Raji (cell line): ENCODE data around the gene RAE1.

Experiments used
- POLR2A ChIP-seq: IDR thresholded peaks from 2 replicates; pipeline ENCODE4 v1.6.1; 2011; ENCODE audit warnings: low read depth, low read length, control low read depth; ENCODE audit not compliant: insufficient read depth

Gene RAE1

DNA sequence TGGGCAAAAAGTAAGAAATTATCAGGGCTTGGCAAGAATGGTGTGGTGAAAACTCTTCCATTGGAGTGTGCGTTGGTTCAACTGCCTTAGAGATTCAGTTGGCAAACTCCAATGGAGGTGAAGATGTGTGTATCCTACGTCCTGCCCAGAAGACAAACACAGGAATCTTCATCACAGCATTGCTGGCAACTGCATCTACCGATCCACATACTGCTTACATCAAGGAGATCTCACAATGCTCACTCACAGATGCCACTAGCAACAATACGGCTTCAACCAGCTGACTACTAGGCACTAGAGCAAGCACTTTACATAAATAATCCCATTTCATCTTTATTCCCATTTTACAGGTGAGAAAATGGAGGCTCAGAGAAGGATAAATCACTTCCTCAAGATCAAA lies 31.5 kb upstream of the RAE1 start:
- TF ChIP-seq POLR2A: no peak

DNA sequence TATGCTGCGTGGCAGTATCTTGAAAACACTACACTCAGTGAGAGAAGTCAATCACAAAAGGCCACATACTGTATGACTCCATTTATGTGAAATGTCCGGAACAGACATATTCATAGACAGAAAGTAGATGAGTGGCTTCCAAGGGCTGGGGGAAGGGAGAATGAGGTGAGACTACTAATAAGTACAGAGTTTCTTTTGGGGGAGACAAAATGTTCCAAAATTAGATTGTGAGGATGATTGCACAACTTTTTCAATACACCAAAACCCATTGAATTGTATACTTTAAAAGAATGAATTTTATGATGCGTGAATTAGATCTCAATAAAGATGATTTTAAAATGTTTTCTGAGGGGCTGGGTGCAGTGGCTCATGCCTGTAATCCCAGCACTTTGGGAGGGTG lies 30.7 kb upstream of the RAE1 start:
- no peak for TF ChIP-seq POLR2A

- TF ChIP-seq POLR2A: no peak
Measured at GRCh38 chr20:57321142-57321541, 29.9 kb upstream of the RAE1 start.

DNA sequence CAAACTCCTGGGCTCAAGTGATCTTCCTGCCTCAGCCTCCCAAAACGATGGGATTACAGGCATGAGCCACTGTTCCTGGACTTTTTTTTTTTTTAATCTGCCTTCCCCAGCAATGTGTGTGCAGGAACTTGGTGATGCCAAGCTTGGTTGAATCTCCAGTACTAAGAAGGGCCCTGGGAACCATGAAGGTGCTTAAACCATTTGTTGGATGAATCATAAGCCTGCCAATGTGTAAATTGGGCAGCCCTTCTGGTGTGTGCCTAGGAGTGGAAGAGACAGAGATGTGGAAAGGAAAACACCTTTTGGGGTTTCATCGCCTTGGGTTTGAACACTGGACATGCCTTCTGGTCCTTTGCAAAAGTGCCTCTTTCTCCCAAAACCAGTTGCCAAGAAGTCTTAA lies 28.6 kb upstream of the RAE1 start:
- no peak for TF ChIP-seq POLR2A

DNA sequence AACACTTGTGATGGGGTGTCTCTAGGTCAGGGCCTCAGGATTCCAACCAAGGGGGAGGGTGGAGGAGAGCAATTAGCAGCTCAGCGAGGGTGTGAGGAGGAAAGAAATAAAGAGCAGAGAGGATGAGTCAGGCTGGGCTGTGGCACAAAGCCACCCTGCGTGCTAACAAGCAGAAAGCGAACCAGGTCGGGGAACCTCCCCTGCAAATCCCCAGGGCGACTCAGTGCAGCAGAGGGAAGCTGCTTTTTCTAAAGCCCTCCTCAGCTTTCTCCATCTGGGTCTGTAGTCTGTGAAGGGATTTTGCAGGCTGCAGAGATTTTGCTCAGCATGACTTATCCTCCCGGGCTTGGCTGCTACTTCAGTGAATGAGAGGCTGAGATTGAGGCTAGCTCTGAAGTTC lies 28.0 kb upstream of the RAE1 start:
- TF ChIP-seq POLR2A: no peak

- TF ChIP-seq POLR2A: no peak
Measured at GRCh38 chr20:57325632-57326356, 25.3 kb upstream of the RAE1 start.

GRCh38 chr20:57326667-57327455 lies 24.2 kb upstream of the RAE1 start:
- TF ChIP-seq POLR2A: no peak

- no peak for TF ChIP-seq POLR2A
Measured at GRCh38 chr20:57327820-57328219, 23.2 kb upstream of the RAE1 start.

- TF ChIP-seq POLR2A: no peak
Measured at GRCh38 chr20:57329608-57330221, 21.3 kb upstream of the RAE1 start, which contains the start of gene SPO11. TSS of gene SPO11 (plus strand) at chr20:57329803. CDS start at chr20:57329868, 65 bp downstream.

DNA sequence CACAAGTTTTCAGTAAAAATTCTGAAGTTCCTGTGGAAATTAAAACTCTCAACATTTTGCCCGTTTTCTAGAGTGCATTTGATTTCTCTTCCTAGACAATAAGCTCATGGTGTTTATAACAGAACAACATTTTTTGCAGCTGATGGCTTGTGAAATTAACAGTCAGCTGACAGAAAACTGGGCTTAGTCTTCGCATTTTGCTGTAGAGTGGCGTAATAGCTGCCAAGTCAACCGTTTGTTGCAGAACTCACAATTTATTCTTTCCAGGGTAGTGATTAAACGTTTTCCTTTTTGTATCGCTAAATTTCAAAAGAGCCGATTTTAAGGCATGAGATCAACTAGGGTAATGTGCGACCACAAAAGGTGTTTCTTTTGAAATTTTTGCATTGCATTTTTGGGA lies 20.1 kb upstream of the RAE1 start:
- no peak for TF ChIP-seq POLR2A

GRCh38 chr20:57332105-57333089 lies 18.7 kb upstream of the RAE1 start:
- no peak for TF ChIP-seq POLR2A

GRCh38 chr20:57335392-57335791 lies 15.7 kb upstream of the RAE1 start:
- no peak for TF ChIP-seq POLR2A

GRCh38 chr20:57341663-57342062 lies 9.4 kb upstream of the RAE1 start:
- no peak for TF ChIP-seq POLR2A

- no peak for TF ChIP-seq POLR2A
Measured at GRCh38 chr20:57342829-57343228, 8.2 kb upstream of the RAE1 start.

GRCh38 chr20:57346477-57346876 lies 4.6 kb upstream of the RAE1 start:
- TF ChIP-seq POLR2A: no peak
